H9 (cell line): Measurements from ENCODE around the gene USP6. TPM values are rescaled to one million over a fixed set of nuclear protein-coding genes. Genes with fewer than 3 reads are reported as not detected.

Experiments
- DNase-seq: peaks from one replicate; pipeline ENCODE4 v3.0.0-alpha.2; 2017
- H2AFZ ChIP-seq: one replicate; pipeline ENCODE4 v1.6.1; 2013; ENCODE audit warnings: mild to moderate bottlenecking, low read length, control low read depth, moderate library complexity
- H2AK5ac ChIP-seq: 2 replicates; pipeline ENCODE4 v1.6.1; 2013; ENCODE audit warnings: low read length, control low read depth, mixed read lengths; ENCODE audit not compliant: insufficient read length
- H2BK120ac ChIP-seq: one replicate; pipeline ENCODE4 v1.6.1; 2013; ENCODE audit warnings: low read depth, mild to moderate bottlenecking, low read length, control low read depth, inconsistent platforms; ENCODE audit not compliant: poor library complexity, severe bottlenecking
- H2BK12ac ChIP-seq: 2 replicates; pipeline ENCODE4 v1.6.1; 2013; ENCODE audit warnings: low read length, control low read depth, mixed read lengths, low read depth; ENCODE audit not compliant: insufficient read length
- H2BK15ac ChIP-seq: 2 replicates; pipeline ENCODE4 v1.6.1; 2013; ENCODE audit warnings: low read depth, low read length, control low read depth
- H2BK20ac ChIP-seq: one replicate; pipeline ENCODE4 v1.6.1; 2013; ENCODE audit warnings: low read depth, mild to moderate bottlenecking, low read length, control low read depth, inconsistent platforms; ENCODE audit not compliant: poor library complexity, severe bottlenecking
- H2BK5ac ChIP-seq: 2 replicates; pipeline ENCODE4 v1.6.1; 2013; ENCODE audit warnings: low read length, control low read depth, mixed read lengths; ENCODE audit not compliant: insufficient read length
- H3K14ac ChIP-seq: 2 replicates; pipeline ENCODE4 v1.6.1; 2013; ENCODE audit warnings: low read length, control low read depth; ENCODE audit not compliant: insufficient read depth
- H3K18ac ChIP-seq: 2 replicates; pipeline ENCODE4 v1.6.1; 2013; ENCODE audit warnings: low read depth, mild to moderate bottlenecking, mixed read lengths, low read length, control low read depth; ENCODE audit not compliant: insufficient read length
- H3K23ac ChIP-seq: 2 replicates; pipeline ENCODE4 v1.6.1; 2013; ENCODE audit warnings: low read length, control low read depth, mixed read lengths, low read depth; ENCODE audit not compliant: insufficient read length
- H3K23me2 ChIP-seq: 2 replicates; pipeline ENCODE4 v1.6.1; 2013; ENCODE audit warnings: low read depth, mild to moderate bottlenecking, mixed read lengths, low read length, control low read depth; ENCODE audit not compliant: insufficient read length, poor library complexity, severe bottlenecking
- H3K27ac ChIP-seq: 2 replicates; pipeline ENCODE4 v1.5.1; 2013; ENCODE audit warnings: low read length, control low read depth, mixed read lengths, low read depth; ENCODE audit not compliant: insufficient read length
- H3K27me3 ChIP-seq: 2 replicates; pipeline ENCODE4 v1.6.1; 2013; ENCODE audit warnings: low read length, control low read depth, inconsistent platforms; ENCODE audit not compliant: insufficient read depth
- H3K4ac ChIP-seq: 2 replicates; pipeline ENCODE4 v1.6.1; 2013; ENCODE audit warnings: low read depth, mild to moderate bottlenecking, control low read depth, inconsistent platforms, low read length, moderate library complexity
- H3K4me1 ChIP-seq: 2 replicates; pipeline ENCODE4 v1.6.1; 2013; ENCODE audit warnings: low read length, control low read depth, inconsistent platforms; ENCODE audit not compliant: insufficient read depth
- H3K4me2 ChIP-seq: 2 replicates; pipeline ENCODE4 v1.6.1; 2013; ENCODE audit warnings: low read length, control low read depth, mixed read lengths; ENCODE audit not compliant: insufficient read length, insufficient read depth
- H3K56ac ChIP-seq: 2 replicates; pipeline ENCODE4 v1.6.1; 2013; ENCODE audit warnings: low read depth, mild to moderate bottlenecking, mixed read lengths, low read length, control low read depth; ENCODE audit not compliant: insufficient read length
- H3K79me1 ChIP-seq: 2 replicates; pipeline ENCODE4 v1.6.1; 2013; ENCODE audit warnings: low read depth, mild to moderate bottlenecking, moderate library complexity, low read length, control low read depth, inconsistent platforms; ENCODE audit not compliant: insufficient read depth, poor library complexity, severe bottlenecking
- H3K79me2 ChIP-seq: 2 replicates; pipeline ENCODE4 v1.6.1; 2013; ENCODE audit warnings: low read length, control low read depth, inconsistent platforms; ENCODE audit not compliant: insufficient read depth
- H3K9ac ChIP-seq: 2 replicates; pipeline ENCODE4 v1.6.1; 2013; ENCODE audit warnings: low read length, control low read depth, mixed read lengths; ENCODE audit not compliant: insufficient read length; ENCODE audit errors: extremely low read depth
- H3K9me3 ChIP-seq: one replicate; pipeline ENCODE4 v1.6.1; 2013; ENCODE audit warnings: low read depth, low read length, inconsistent platforms; ENCODE audit not compliant: control insufficient read depth
- H3T11ph ChIP-seq: one replicate; pipeline ENCODE4 v1.6.1; 2013; ENCODE audit warnings: mild to moderate bottlenecking, low read length, control low read depth, inconsistent platforms
- H4K20me1 ChIP-seq: one replicate; pipeline ENCODE4 v1.6.1; 2013; ENCODE audit not compliant: control insufficient read depth, insufficient read length, insufficient read depth
- H4K5ac ChIP-seq: 2 replicates; pipeline ENCODE4 v1.6.1; 2013; ENCODE audit warnings: low read depth, mild to moderate bottlenecking, mixed read lengths, low read length, control low read depth; ENCODE audit not compliant: insufficient read length
- H4K8ac ChIP-seq: replicated peaks from 2 replicates; pipeline ENCODE4 v1.6.1; 2013; ENCODE audit warnings: low read length, control low read depth, mixed read lengths, low read depth; ENCODE audit not compliant: insufficient read length
- H4K91ac ChIP-seq: 2 replicates; pipeline ENCODE4 v1.6.1; 2013; ENCODE audit warnings: low read depth, mild to moderate bottlenecking, moderate library complexity, mixed read lengths, low read length, control low read depth; ENCODE audit not compliant: insufficient read length
- H3K27ac Mint-ChIP-seq, 3 experiments: 2 replicates in 2 of 3; 3 replicates in 1 of 3; pipeline ENCODE4 v1.8.0; 2020 to 2021; ENCODE audit warnings: mixed read lengths in 3 of 3, mild to moderate bottlenecking in 1 of 3, moderate library complexity in 1 of 3
- H3K27me3 Mint-ChIP-seq: 2 replicates; pipeline ENCODE4 v1.8.0; 2021; ENCODE audit warnings: low read depth, mild to moderate bottlenecking, moderate library complexity, mixed read lengths
- H3K36me3 Mint-ChIP-seq, 3 experiments: 2 replicates in 2 of 3; 3 replicates in 1 of 3; pipeline ENCODE4 v1.8.0; 2020 to 2021; ENCODE audit warnings: low read depth in 3 of 3, mixed read lengths in 3 of 3; ENCODE audit not compliant: insufficient read depth in 1 of 3
- H3K4me1 Mint-ChIP-seq, 2 experiments: 2 replicates each; pipeline ENCODE4 v1.8.0; 2020; ENCODE audit warnings: mixed read lengths in 2 of 2
- H3K4me3 Mint-ChIP-seq, 2 experiments: 2 replicates in 1 of 2; 3 replicates in 1 of 2; pipeline ENCODE4 v1.8.0; 2020 to 2021; ENCODE audit warnings: mild to moderate bottlenecking in 2 of 2, mixed read lengths in 2 of 2, moderate library complexity in 1 of 2
- H3K9me3 Mint-ChIP-seq, 2 experiments: 2 replicates in 1 of 2; 3 replicates in 1 of 2; pipeline ENCODE4 v1.8.0; 2020; ENCODE audit warnings: mild to moderate bottlenecking in 2 of 2, mixed read lengths in 2 of 2, moderate library complexity in 1 of 2
- CTCF ChIP-seq: fragments of 200-600 bp; sonication (generic); conservative IDR thresholded peaks from 3 replicates; pipeline ENCODE4 v1.8.0; 2021; ENCODE audit warnings: antibody characterized with exemption, mild to moderate bottlenecking
- WGBS: extraction: QIAGEN DNeasy Blood & Tissue Kit; methylation state at CpG from one replicate; pipeline ENCODE4 v1.1.7; 2013; ENCODE audit warnings: missing lambda C conversion rate, low lambda C conversion rate, mixed read lengths; ENCODE audit not compliant: insufficient read length; ENCODE audit errors: extremely low coverage; 5-methylcytosine and 5-hydroxymethylcytosine counted together
- total RNA-seq: library from RNA; stranded (reverse); gene quantifications from 2 replicates; pipeline ENCODE4 v1.2.1, GENCODE V29; 2021

USP6 gene
- total RNA-seq, 1 experiment from 2014 or later: 0.17 TPM

- no peaks in the 10 kb centered on the region for H3K4me1 ChIP-seq
- H4K20me1 ChIP-seq: no peaks in the 10 kb centered on the region
- WGBS: no CpG with 5 or more reads among the region's 3 CpGs
- H3K23me2 ChIP-seq: no peaks in the 10 kb centered on the region
- H3K4ac ChIP-seq: no peak overlapping the region
- H3K56ac ChIP-seq: no peak overlapping the region
- H2AFZ ChIP-seq: no peak overlapping the region
- no peaks in the 10 kb centered on the region for H3K79me2 ChIP-seq
- H2BK20ac ChIP-seq: no peak overlapping the region
- Mint-ChIP-seq H3K36me3 (no peaks in the 10 kb centered on the region; a peak in 1 of 7 replicates), H3K4me1 (no peaks in the 10 kb centered on the region), H3K27ac (no peak overlapping the region), H3K27me3 (peaks cover 2% of the 10 kb centered on the region), H3K4me3 (no peak overlapping the region), H3K9me3 (no peaks in the 10 kb centered on the region)
- H3K9me3 ChIP-seq: no peaks in the 10 kb centered on the region
- no peak overlapping the region for H2BK5ac ChIP-seq
- H3K27me3 ChIP-seq: no peaks in the 10 kb centered on the region
- no peak overlapping the region for H3K23ac ChIP-seq
- no peak for TF ChIP-seq CTCF
- no peak overlapping the region for H3K18ac ChIP-seq
- H2BK12ac ChIP-seq: no peak overlapping the region
- H3K4me2 ChIP-seq: no peak overlapping the region
- H3K79me1 ChIP-seq: no peaks in the 10 kb centered on the region
- H4K91ac ChIP-seq: no peak overlapping the region
- no peak overlapping the region for H4K5ac ChIP-seq
- no peak overlapping the region for H2BK120ac ChIP-seq
- H3K27ac ChIP-seq: no peak overlapping the region
- DNase-seq: no peak
- H3K9ac ChIP-seq: no peak overlapping the region
- H3T11ph ChIP-seq: no peak overlapping the region
- H4K8ac ChIP-seq: no peak overlapping the region
- H2AK5ac ChIP-seq: no peak overlapping the region
- H3K14ac ChIP-seq: no peak overlapping the region
- H2BK15ac ChIP-seq: no peak overlapping the region
These were observed 93.6 kb downstream of the USP6 start for GRCh38 chr17:5209396-5209795.
